ENCODE results near the gene CBLC. TPM values are rescaled to one million over a fixed set of nuclear protein-coding genes. Genes with fewer than 3 reads are reported as not detected.

Gene CBLC
- total RNA-seq, 4 donors from 2014 or later: not detected

DNA sequence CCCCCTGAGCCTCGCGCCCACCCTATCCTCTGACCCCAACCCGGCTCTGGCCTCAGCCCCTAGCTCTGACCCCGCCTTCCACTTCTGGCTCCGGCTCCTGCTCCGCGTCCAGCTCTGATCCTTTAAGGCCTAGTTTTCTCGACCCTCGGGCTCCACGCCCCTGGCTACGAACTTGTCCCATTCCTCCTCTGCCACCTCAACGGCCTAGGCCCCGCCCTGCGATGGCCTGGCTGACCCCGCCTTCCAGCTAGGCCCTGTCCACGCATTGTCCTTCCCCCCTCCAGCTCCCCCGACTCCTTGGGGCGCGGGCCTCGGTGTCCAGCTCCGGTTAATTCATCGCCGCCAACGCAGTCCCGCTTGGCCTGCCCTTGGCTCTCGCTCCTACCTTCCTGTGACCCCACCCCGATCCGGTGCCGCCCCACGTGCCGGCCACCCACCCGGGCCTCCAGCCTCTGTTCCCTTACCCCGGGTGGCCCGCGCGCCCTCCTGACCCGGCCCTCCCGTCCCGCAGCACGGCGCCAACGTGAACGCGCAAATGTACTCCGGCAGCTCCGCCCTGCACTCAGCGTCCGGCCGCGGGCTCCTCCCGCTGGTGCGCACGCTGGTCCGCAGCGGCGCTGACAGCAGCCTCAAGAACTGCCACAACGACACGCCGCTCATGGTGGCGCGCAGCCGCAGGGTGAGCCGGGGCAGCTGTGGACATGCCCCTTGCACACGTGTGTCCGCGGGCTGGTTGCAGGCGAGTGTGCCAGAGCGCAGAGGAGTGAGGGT lies 19.8 kb upstream of the CBLC start:
- Histone ChIP-seq H3K36me3 (peaks cover 0 to 32% (median 0%) of the 10 kb centered on the region in 3 donors), H3K27me3 (no peaks in the 10 kb centered on the region), H3K4me1 (peaks cover 5 to 72% (median 52%) of the 10 kb centered on the region in 4 donors), H3K4me3 (peak overlapping the region; percentile 37 to 59 (median 45)), H3K27ac (peak overlapping the region; percentile 69 to 94 (median 88)), H3K9me3 (no peaks in the 10 kb centered on the region)
- WGBS, 2 donors: 26 to 33% methylated on average over 51 to 64 of the region's 68 CpGs
- TF ChIP-seq POLR2A (IDR thresholded peaks at IDR 0.05) (peak in 1 of 2 donors; percentile 26), CTCF (IDR thresholded peaks at IDR 0.05) (peak in 3 of 5 experiments; percentile 11 to 55 (median 20)), EP300 (IDR thresholded peaks at IDR 0.05) (peak; percentile 13 to 74)
- peak; percentile 62 to 69 for DNase-seq (ENCODE audit: low spot score in 2 of 2)

GRCh38 chr19:44758596-44758995 lies 19.1 kb upstream of the CBLC start:
- no peak for DNase-seq (ENCODE audit: low spot score in 2 of 2)
- H3K27ac ChIP-seq: peak overlapping the region; percentile 69 to 94 (median 88)
- H3K36me3 ChIP-seq: peaks cover 0 to 32% (median 0%) of the 10 kb centered on the region in 3 donors
- H3K27me3 ChIP-seq: no peaks in the 10 kb centered on the region
- H3K4me3 ChIP-seq: peak overlapping the region; percentile 37 to 59 (median 45)
- H3K4me1 ChIP-seq: peaks cover 5 to 65% (median 46%) of the 10 kb centered on the region in 4 donors
- 38 to 50% methylated on average over 9 of the region's 9 CpGs for WGBS, 2 donors
- H3K9me3 ChIP-seq: no peaks in the 10 kb centered on the region
- TF ChIP-seq POLR2A (IDR thresholded peaks at IDR 0.05) (no peak), CTCF (IDR thresholded peaks at IDR 0.05) (no peak)

- no peak for DNase-seq (ENCODE audit: low spot score in 2 of 2)
- Histone ChIP-seq H3K9me3 (no peaks in the 10 kb centered on the region), H3K36me3 (peaks cover 0 to 32% (median 0%) of the 10 kb centered on the region in 3 donors), H3K27me3 (no peaks in the 10 kb centered on the region), H3K4me3 (no peak overlapping the region), H3K27ac (peak overlapping the region; percentile 69 to 94 (median 88)), H3K4me1 (peaks cover 5 to 58% (median 42%) of the 10 kb centered on the region in 4 donors)
- TF ChIP-seq CTCF (IDR thresholded peaks at IDR 0.05): no peak
- no peak for TF ChIP-seq POLR2A (IDR thresholded peaks at IDR 0.05)
- 75 to 78% methylated on average over 7 to 10 of the region's 10 CpGs for WGBS, 2 donors
These were observed 18.4 kb upstream of the CBLC start for GRCh38 chr19:44759083-44759804.

DNA sequence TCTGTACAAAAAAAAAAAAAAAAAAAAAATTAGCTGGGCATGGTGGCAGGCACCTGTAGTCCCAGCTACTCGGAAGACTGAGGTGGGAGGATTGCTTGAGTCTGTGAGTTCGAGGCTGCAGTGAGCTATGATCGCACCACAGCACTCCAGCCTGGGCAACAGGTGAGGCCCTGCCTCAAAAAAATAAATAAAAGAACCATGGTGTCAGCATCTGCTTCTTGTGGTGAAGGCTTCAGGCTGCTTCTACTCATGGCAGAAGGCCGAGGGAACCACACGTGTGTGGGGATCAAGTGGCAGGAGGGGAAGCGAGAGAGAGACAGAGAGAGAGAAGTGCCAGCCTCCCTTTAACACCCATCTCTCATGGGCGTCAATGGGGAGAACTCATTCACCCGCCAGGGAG lies 15.7 kb upstream of the CBLC start:
- H3K36me3 ChIP-seq: peaks cover 0 to 32% (median 0%) of the 10 kb centered on the region in 3 donors
- no peak overlapping the region for H3K4me3 ChIP-seq
- WGBS, 2 donors: 82 to 84% methylated on average over 8 of the region's 8 CpGs
- TF ChIP-seq EP300 (IDR thresholded peaks at IDR 0.05) (no peak), POLR2A (IDR thresholded peaks at IDR 0.05) (no peak), CTCF (IDR thresholded peaks at IDR 0.05) (no peak)
- DNase-seq (ENCODE audit: low spot score in 2 of 2): no peak
- H3K27ac ChIP-seq: no peak overlapping the region
- no peaks in the 10 kb centered on the region for H3K9me3 ChIP-seq
- H3K4me1 ChIP-seq: peaks cover 0 to 31% (median 14%) of the 10 kb centered on the region in 4 donors
- H3K27me3 ChIP-seq: no peaks in the 10 kb centered on the region
